ENCODE data around the gene MTHFD1L.
"Not testable (repeated sequence)": the region's sequence is repeated elsewhere in the genome, so short reads cannot be mapped to it uniquely, and the experiment has no call there.

Gene MTHFD1L

GRCh38 chr6:151027936-151028838, 162.7 kb downstream of the MTHFD1L start:
- peaks cover 23% of the 10 kb centered on the region for H3K4me1 ChIP-seq (ENCODE audit: control insufficient read depth, insufficient read depth, low read length)
- H3K27me3 ChIP-seq (ENCODE audit: control insufficient read depth, insufficient read depth, low read length): no peaks in the 10 kb centered on the region
- H3K4me3 ChIP-seq (ENCODE audit: low read length): no peak overlapping the region
- no peaks in the 10 kb centered on the region for H3K9me3 ChIP-seq (ENCODE audit: control insufficient read depth, low read length)
- no peaks in the 10 kb centered on the region for H3K36me3 ChIP-seq (ENCODE audit: control insufficient read depth, insufficient read depth, low read length)
- no peak overlapping the region for H3K9ac ChIP-seq (ENCODE audit: low read length)

- Histone ChIP-seq H3K4me1 (ENCODE audit: control insufficient read depth, insufficient read depth, low read length) (peaks cover 23% of the 10 kb centered on the region), H3K9me3 (ENCODE audit: control insufficient read depth, low read length) (no peaks in the 10 kb centered on the region), H3K4me3 (ENCODE audit: low read length) (no peak overlapping the region)
Observed at GRCh38 chr6:151029970-151030369, 164.5 kb downstream of the MTHFD1L start.

GRCh38 chr6:151032034-151032433, 166.5 kb downstream of the MTHFD1L start:
- no peaks in the 10 kb centered on the region for H3K9me3 ChIP-seq (ENCODE audit: control insufficient read depth, low read length)
- no peaks in the 10 kb centered on the region for H3K36me3 ChIP-seq (ENCODE audit: control insufficient read depth, insufficient read depth, low read length)
- no peak overlapping the region for H3K4me3 ChIP-seq (ENCODE audit: low read length)
- H3K4me1 ChIP-seq (ENCODE audit: control insufficient read depth, insufficient read depth, low read length): peaks cover 20% of the 10 kb centered on the region
- no peak overlapping the region for H3K9ac ChIP-seq (ENCODE audit: low read length)
- H3K27me3 ChIP-seq (ENCODE audit: control insufficient read depth, insufficient read depth, low read length): no peaks in the 10 kb centered on the region

More at GRCh38 chr6:151029970-151030369, 164.5 kb downstream of the MTHFD1L start:
- no peaks in the 10 kb centered on the region for H3K36me3 ChIP-seq (ENCODE audit: control insufficient read depth, insufficient read depth, low read length)
- H3K27me3 ChIP-seq (ENCODE audit: control insufficient read depth, insufficient read depth, low read length): no peaks in the 10 kb centered on the region
- H3K9ac ChIP-seq (ENCODE audit: low read length): no peak overlapping the region

- peaks cover 13% of the 10 kb centered on the region for H3K4me1 ChIP-seq (ENCODE audit: control insufficient read depth, insufficient read depth, low read length)
- no peaks in the 10 kb centered on the region for H3K27me3 ChIP-seq (ENCODE audit: control insufficient read depth, insufficient read depth, low read length)
- no peak overlapping the region for H3K4me3 ChIP-seq (ENCODE audit: low read length)
- H3K9me3 ChIP-seq (ENCODE audit: control insufficient read depth, low read length): no peaks in the 10 kb centered on the region
- H3K9ac ChIP-seq (ENCODE audit: low read length): no peak overlapping the region
- H3K36me3 ChIP-seq (ENCODE audit: control insufficient read depth, insufficient read depth, low read length): no peaks in the 10 kb centered on the region
Observed at GRCh38 chr6:151034825-151035781, 169.6 kb downstream of the MTHFD1L start.

GRCh38 chr6:151036211-151036721, 170.8 kb downstream of the MTHFD1L start:
- not testable (repeated sequence) for H3K9me3 ChIP-seq (ENCODE audit: control insufficient read depth, low read length); H3K27me3 ChIP-seq (ENCODE audit: control insufficient read depth, insufficient read depth, low read length); H3K36me3 ChIP-seq (ENCODE audit: control insufficient read depth, insufficient read depth, low read length); H3K4me3 ChIP-seq (ENCODE audit: low read length)
- Histone ChIP-seq H3K4me1 (ENCODE audit: control insufficient read depth, insufficient read depth, low read length) (peaks cover 19% of the 10 kb centered on the region), H3K9ac (ENCODE audit: low read length) (peak overlapping the region; percentile 42)

GRCh38 chr6:151036869-151037680, 171.6 kb downstream of the MTHFD1L start:
- no peaks in the 10 kb centered on the region for H3K27me3 ChIP-seq (ENCODE audit: control insufficient read depth, insufficient read depth, low read length)
- no peak overlapping the region for H3K4me3 ChIP-seq (ENCODE audit: low read length)
- H3K9ac ChIP-seq (ENCODE audit: low read length): peak overlapping the region; percentile 42

GRCh38 chr6:151038616-151039015, 173.1 kb downstream of the MTHFD1L start:
- Histone ChIP-seq H3K9ac (ENCODE audit: low read length) (no peak overlapping the region), H3K36me3 (ENCODE audit: control insufficient read depth, insufficient read depth, low read length) (no peaks in the 10 kb centered on the region), H3K4me3 (ENCODE audit: low read length) (no peak overlapping the region), H3K4me1 (ENCODE audit: control insufficient read depth, insufficient read depth, low read length) (peaks cover 23% of the 10 kb centered on the region), H3K27me3 (ENCODE audit: control insufficient read depth, insufficient read depth, low read length) (no peaks in the 10 kb centered on the region), H3K9me3 (ENCODE audit: control insufficient read depth, low read length) (no peaks in the 10 kb centered on the region)

More at GRCh38 chr6:151036869-151037680, 171.6 kb downstream of the MTHFD1L start:
- Histone ChIP-seq H3K9me3 (ENCODE audit: control insufficient read depth, low read length) (no peaks in the 10 kb centered on the region), H3K36me3 (ENCODE audit: control insufficient read depth, insufficient read depth, low read length) (no peaks in the 10 kb centered on the region), H3K4me1 (ENCODE audit: control insufficient read depth, insufficient read depth, low read length) (peaks cover 20% of the 10 kb centered on the region)

- Histone ChIP-seq H3K9ac (ENCODE audit: low read length) (peak overlapping the region; percentile 8), H3K4me1 (ENCODE audit: control insufficient read depth, insufficient read depth, low read length) (peaks cover 43% of the 10 kb centered on the region)
- not testable (repeated sequence) for H3K27me3 ChIP-seq (ENCODE audit: control insufficient read depth, insufficient read depth, low read length); H3K36me3 ChIP-seq (ENCODE audit: control insufficient read depth, insufficient read depth, low read length); H3K9me3 ChIP-seq (ENCODE audit: control insufficient read depth, low read length); H3K4me3 ChIP-seq (ENCODE audit: low read length)
Observed at GRCh38 chr6:151040888-151041521, 175.5 kb downstream of the MTHFD1L start.

- Histone ChIP-seq H3K27me3 (ENCODE audit: control insufficient read depth, insufficient read depth, low read length) (no peaks in the 10 kb centered on the region), H3K9ac (ENCODE audit: low read length) (no peak overlapping the region), H3K9me3 (ENCODE audit: control insufficient read depth, low read length) (no peaks in the 10 kb centered on the region), H3K4me1 (ENCODE audit: control insufficient read depth, insufficient read depth, low read length) (peaks cover 40% of the 10 kb centered on the region), H3K4me3 (ENCODE audit: low read length) (no peak overlapping the region), H3K36me3 (ENCODE audit: control insufficient read depth, insufficient read depth, low read length) (no peaks in the 10 kb centered on the region)
Observed at GRCh38 chr6:151041686-151042085, 176.2 kb downstream of the MTHFD1L start.

- not testable (repeated sequence) for H3K27me3 ChIP-seq (ENCODE audit: control insufficient read depth, insufficient read depth, low read length); H3K4me3 ChIP-seq (ENCODE audit: low read length); H3K9ac ChIP-seq (ENCODE audit: low read length); H3K36me3 ChIP-seq (ENCODE audit: control insufficient read depth, insufficient read depth, low read length); H3K9me3 ChIP-seq (ENCODE audit: control insufficient read depth, low read length)
- H3K4me1 ChIP-seq (ENCODE audit: control insufficient read depth, insufficient read depth, low read length): peaks cover 31% of the 10 kb centered on the region
Observed at GRCh38 chr6:151042911-151043330, 177.4 kb downstream of the MTHFD1L start.

GRCh38 chr6:151043944-151044343, 178.4 kb downstream of the MTHFD1L start:
- Histone ChIP-seq H3K27me3 (ENCODE audit: control insufficient read depth, insufficient read depth, low read length) (no peaks in the 10 kb centered on the region), H3K36me3 (ENCODE audit: control insufficient read depth, insufficient read depth, low read length) (no peaks in the 10 kb centered on the region), H3K4me1 (ENCODE audit: control insufficient read depth, insufficient read depth, low read length) (peaks cover 31% of the 10 kb centered on the region), H3K9ac (ENCODE audit: low read length) (peak overlapping the region; percentile 59), H3K9me3 (ENCODE audit: control insufficient read depth, low read length) (no peaks in the 10 kb centered on the region), H3K4me3 (ENCODE audit: low read length) (no peak overlapping the region)
